WERI-Rb-1 (cell line): ENCODE data around the gene TNFRSF14.

Experiments used
- DNase-seq: peaks from one replicate; pipeline ENCODE4 v3.0.0-alpha.2; 2020
- H3K27ac ChIP-seq: fragments of 250-450 bp; sonication (Bioruptor Pico); 2 replicates; pipeline ENCODE4 v1.5.1; 2020; ENCODE audit warnings: mild to moderate bottlenecking, moderate library complexity
- H3K27me3 ChIP-seq: fragments of 250-450 bp; sonication (Bioruptor Pico); 2 replicates; pipeline ENCODE4 v1.5.1; 2021; ENCODE audit warnings: mild to moderate bottlenecking, low read depth, moderate library complexity; ENCODE audit not compliant: insufficient read depth, severe bottlenecking
- H3K36me3 ChIP-seq: fragments of 250-450 bp; sonication (Bioruptor Pico); 2 replicates; pipeline ENCODE4 v1.5.1; 2020; ENCODE audit warnings: mild to moderate bottlenecking, moderate library complexity
- H3K4me3 ChIP-seq: 2 replicates; pipeline ENCODE4 v1.5.1; 2011; ENCODE audit warnings: low read depth, mild to moderate bottlenecking, control low read depth, low read length
- H3K9me3 ChIP-seq: fragments of 250-450 bp; sonication (Bioruptor Pico); 2 replicates; pipeline ENCODE4 v1.5.1; 2021; ENCODE audit warnings: mild to moderate bottlenecking, moderate library complexity; ENCODE audit not compliant: severe bottlenecking
- CTCF ChIP-seq: IDR thresholded peaks from 2 replicates; pipeline ENCODE4 v1.5.1; 2011; ENCODE audit warnings: low read depth, mild to moderate bottlenecking, control low read depth, inconsistent platforms, low read length

The TNFRSF14 gene

GRCh38 chr1:2538376-2538775 is 17.8 kb upstream of the TNFRSF14 start:
- no peak for TF ChIP-seq CTCF
- Histone ChIP-seq H3K4me3 (no peak overlapping the region), H3K27me3 (no peaks in the 10 kb centered on the region), H3K9me3 (no peaks in the 10 kb centered on the region), H3K36me3 (no peaks in the 10 kb centered on the region), H3K27ac (no peak overlapping the region)
- DNase-seq: no peak

GRCh38 chr1:2538872-2539271 is 17.3 kb upstream of the TNFRSF14 start:
- H3K27me3 ChIP-seq: no peaks in the 10 kb centered on the region
- TF ChIP-seq CTCF: no peak
- DNase-seq: no peak

GRCh38 chr1:2539312-2539907 is 16.8 kb upstream of the TNFRSF14 start:
- peak; percentile 64 for DNase-seq
- no peaks in the 10 kb centered on the region for H3K9me3 ChIP-seq
- no peaks in the 10 kb centered on the region for H3K36me3 ChIP-seq
- peak; percentile 67 for TF ChIP-seq CTCF
- no peak overlapping the region for H3K27ac ChIP-seq
- no peak overlapping the region for H3K4me3 ChIP-seq
- H3K27me3 ChIP-seq: no peaks in the 10 kb centered on the region

More at GRCh38 chr1:2538872-2539271, 17.3 kb upstream of the TNFRSF14 start:
- Histone ChIP-seq H3K4me3 (no peak overlapping the region), H3K9me3 (no peaks in the 10 kb centered on the region), H3K36me3 (no peaks in the 10 kb centered on the region), H3K27ac (no peak overlapping the region)

GRCh38 chr1:2540816-2541492 is 15.2 kb upstream of the TNFRSF14 start:
- peak overlapping the region; percentile 17 for H3K4me3 ChIP-seq
- peak overlapping the region; percentile 59 for H3K27ac ChIP-seq
- H3K9me3 ChIP-seq: no peaks in the 10 kb centered on the region
- H3K27me3 ChIP-seq: no peaks in the 10 kb centered on the region
- H3K36me3 ChIP-seq: no peaks in the 10 kb centered on the region
- DNase-seq: peak; percentile 57
- no peak for TF ChIP-seq CTCF

- Histone ChIP-seq H3K27ac (peak overlapping the region; percentile 97), H3K27me3 (no peaks in the 10 kb centered on the region), H3K9me3 (no peaks in the 10 kb centered on the region), H3K36me3 (no peaks in the 10 kb centered on the region), H3K4me3 (no peak overlapping the region)
- TF ChIP-seq CTCF: no peak
- DNase-seq: no peak
These were observed 14.4 kb upstream of the TNFRSF14 start for GRCh38 chr1:2541619-2542245.
